IMR-90 (cell line): ENCODE measurements around the gene GON7. TPM values are rescaled to one million over a fixed set of nuclear protein-coding genes. Genes with fewer than 3 reads are reported as not detected.

ENCODE experiments used
- ATAC-seq: fragments of 200-7000 bp; cut with Tn5 transposase; 2 replicates; pipeline ENCODE4 v1.9.1; 2020; ENCODE audit warnings: low read depth, mild to moderate bottlenecking, moderate library complexity
- BruUV-seq: library from RNA; stranded (reverse); fragments of 400-500 nt; replicated peaks from 2 replicates; lab custom pipeline; 2021; lab: Mats Ljungman, UMichigan
- CTCF ChIA-PET: fragments of 300-600 bp; formaldehyde crosslinking; extraction: SDS; loops from one replicate; lab custom pipeline; 2021; ENCODE audit warnings: antibody characterized with exemption; lab: Yijun Ruan, JAX
- POLR2A ChIA-PET: fragments of 300-600 bp; sonication (Branson Sonifier 250); formaldehyde crosslinking; loops from one replicate; lab custom pipeline; 2022; ENCODE audit warnings: antibody characterized with exemption; ENCODE audit not compliant: unreplicated experiment; lab: Charles Lee
- DNase-seq: peaks from one replicate; pipeline ENCODE4 v3.0.0; 2013
- H2AFZ ChIP-seq: replicated peaks from 2 replicates; pipeline ENCODE3; 2013; ENCODE audit warnings: low read length, mild to moderate bottlenecking; ENCODE audit not compliant: poor library complexity
- H2AK5ac ChIP-seq: 2 replicates; pipeline ENCODE4 v1.6.1; 2013; ENCODE audit warnings: low read depth, low read length, inconsistent platforms
- H2AK9ac ChIP-seq: replicated peaks from 2 replicates; pipeline ENCODE3; 2013; ENCODE audit warnings: mild to moderate bottlenecking, low read depth, low read length, moderate library complexity; ENCODE audit not compliant: poor library complexity
- H2BK120ac ChIP-seq: 2 replicates; pipeline ENCODE4 v1.6.1; 2013; ENCODE audit warnings: low read depth, low read length, inconsistent platforms
- H2BK15ac ChIP-seq: 3 replicates; pipeline ENCODE4 v1.6.1; 2013; ENCODE audit warnings: low read depth, low read length, inconsistent platforms
- H2BK20ac ChIP-seq: 2 replicates; pipeline ENCODE4 v1.6.1; 2013; ENCODE audit warnings: low read depth, mild to moderate bottlenecking, inconsistent platforms, low read length, moderate library complexity
- H2BK5ac ChIP-seq: 2 replicates; pipeline ENCODE4 v1.6.1; 2013; ENCODE audit warnings: mild to moderate bottlenecking, low read depth, low read length, inconsistent platforms; ENCODE audit not compliant: poor library complexity, severe bottlenecking
- H3K14ac ChIP-seq: replicated peaks from 2 replicates; pipeline ENCODE4 v1.6.1; 2013; ENCODE audit warnings: low read depth, low read length, inconsistent platforms
- H3K18ac ChIP-seq: 2 replicates; pipeline ENCODE4 v1.6.1; 2013; ENCODE audit warnings: low read depth, low read length, control low read depth
- H3K23ac ChIP-seq: 2 replicates; pipeline ENCODE4 v1.6.1; 2013; ENCODE audit warnings: low read depth, low read length, inconsistent platforms
- H3K27ac ChIP-seq: 2 replicates; pipeline ENCODE4 v1.5.1; 2013; ENCODE audit warnings: mild to moderate bottlenecking, control low read depth, low read length; ENCODE audit not compliant: insufficient read depth
- H3K27me3 ChIP-seq: 2 replicates; pipeline ENCODE4 v1.6.1; 2013; ENCODE audit warnings: low read length; ENCODE audit not compliant: control insufficient read depth, insufficient read depth
- H3K36me3 ChIP-seq: 2 replicates; pipeline ENCODE4 v1.6.1; 2013; ENCODE audit warnings: low read length, mixed read lengths; ENCODE audit not compliant: control insufficient read depth, insufficient read depth
- H3K4ac ChIP-seq: 2 replicates; pipeline ENCODE4 v1.6.1; 2013; ENCODE audit warnings: low read depth, low read length, inconsistent platforms
- H3K4me1 ChIP-seq: 2 replicates; pipeline ENCODE4 v1.6.1; 2013; ENCODE audit warnings: low read length, mixed read lengths; ENCODE audit not compliant: control insufficient read depth, insufficient read depth
- H3K4me2 ChIP-seq: 2 replicates; pipeline ENCODE4 v1.6.1; 2013; ENCODE audit warnings: low read depth, mild to moderate bottlenecking, control low read depth, low read length, moderate library complexity
- H3K4me3 ChIP-seq: 2 replicates; pipeline ENCODE4 v1.5.1; 2013; ENCODE audit warnings: low read depth, mild to moderate bottlenecking, control low read depth, low read length, moderate library complexity; ENCODE audit not compliant: insufficient read depth
- H3K56ac ChIP-seq: 2 replicates; pipeline ENCODE4 v1.6.1; 2013; ENCODE audit warnings: low read length, inconsistent platforms; ENCODE audit not compliant: insufficient read depth; ENCODE audit errors: extremely low read depth
- H3K79me1 ChIP-seq, 2 experiments: 2 replicates each; pipeline ENCODE4 v1.6.1; 2013; ENCODE audit warnings: low read length in 2 of 2, inconsistent platforms in 1 of 2, low read depth in 1 of 2
- H3K9ac ChIP-seq: 2 replicates; pipeline ENCODE4 v1.6.1; 2013; ENCODE audit warnings: low read depth, low read length, control low read depth
- H3K9me1 ChIP-seq: 2 replicates; pipeline ENCODE4 v1.6.1; 2013; ENCODE audit warnings: low read length, inconsistent platforms; ENCODE audit not compliant: insufficient read depth
- H3K9me3 ChIP-seq: 2 replicates; pipeline ENCODE4 v1.6.1; 2013; ENCODE audit warnings: low read length; ENCODE audit not compliant: control insufficient read depth, insufficient read depth
- H4K20me1 ChIP-seq: 2 replicates; pipeline ENCODE4 v1.6.1; 2013; ENCODE audit warnings: low read length, inconsistent platforms; ENCODE audit not compliant: insufficient read depth
- H4K5ac ChIP-seq: 2 replicates; pipeline ENCODE4 v1.6.1; 2013; ENCODE audit warnings: mild to moderate bottlenecking, low read depth, low read length, control low read depth
- H4K8ac ChIP-seq, 2 experiments: 2 replicates each; pipeline ENCODE4 v1.6.1; 2013; ENCODE audit warnings: low read depth in 2 of 2, low read length in 2 of 2, control low read depth in 1 of 2, inconsistent platforms in 1 of 2
- H4K91ac ChIP-seq: 2 replicates; pipeline ENCODE4 v1.6.1; 2013; ENCODE audit warnings: low read depth, low read length, inconsistent platforms; ENCODE audit not compliant: insufficient read depth
- BHLHE40 ChIP-seq: fragments of 150-350 bp; IDR thresholded peaks from 2 replicates; pipeline ENCODE4 v1.6.1; 2016; ENCODE audit warnings: mild to moderate bottlenecking, low read depth, low read length
- CEBPB ChIP-seq: IDR thresholded peaks from 2 replicates; pipeline ENCODE4 v1.6.1; 2012; ENCODE audit warnings: low read depth, low read length, improper control_type of control experiment
- CHD1 ChIP-seq: IDR thresholded peaks from 2 replicates; pipeline ENCODE4 v1.6.1; 2012; ENCODE audit warnings: low read depth, low read length, improper control_type of control experiment
- ELK1 ChIP-seq: fragments of 150-350 bp; IDR thresholded peaks from 2 replicates; pipeline ENCODE4 v1.6.1; 2016; ENCODE audit warnings: low read depth, mild to moderate bottlenecking, low read length, moderate library complexity, borderline replicate concordance
- FOS ChIP-seq: fragments of 150-350 bp; IDR thresholded peaks from 2 replicates; pipeline ENCODE4 v1.6.1; 2016; ENCODE audit warnings: low read depth, low read length
- MAFK ChIP-seq: IDR thresholded peaks from 2 replicates; pipeline ENCODE4 v1.6.1; 2012; ENCODE audit warnings: low read depth, low read length, improper control_type of control experiment
- MAZ ChIP-seq: IDR thresholded peaks from 2 replicates; pipeline ENCODE4 v1.6.1; 2012; ENCODE audit warnings: low read depth, mild to moderate bottlenecking, low read length, improper control_type of control experiment, moderate library complexity, borderline replicate concordance
- MXI1 ChIP-seq: IDR thresholded peaks from 2 replicates; pipeline ENCODE4 v1.6.1; 2012; ENCODE audit warnings: low read depth, mild to moderate bottlenecking, low read length, moderate library complexity, borderline replicate concordance
- NFE2L2 ChIP-seq: fragments of 150-350 bp; IDR thresholded peaks from 2 replicates; pipeline ENCODE4 v1.6.1; 2016; ENCODE audit warnings: low read depth, mild to moderate bottlenecking, low read length
- RAD21 ChIP-seq: IDR thresholded peaks from 2 replicates; pipeline ENCODE4 v1.6.1; 2012; ENCODE audit warnings: low read length, improper control_type of control experiment
- SMC3 ChIP-seq: fragments of 150-350 bp; IDR thresholded peaks from 2 replicates; pipeline ENCODE4 v1.6.1; 2016; ENCODE audit warnings: low read depth, mild to moderate bottlenecking, antibody characterized with exemption, low read length, moderate library complexity
- USF2 ChIP-seq: fragments of 150-350 bp; IDR thresholded peaks from 2 replicates; pipeline ENCODE4 v1.6.1; 2017; ENCODE audit warnings: mild to moderate bottlenecking, antibody characterized with exemption, low read length, low read depth
- WGBS, 2 experiments: methylation state at CpG; one replicate each; pipeline versions ENCODE4 v1.1.5 to v1.1.7; 2013; ENCODE audit warnings: missing lambda C conversion rate in 2 of 2; ENCODE audit not compliant: insufficient read length in 1 of 2; ENCODE audit errors: extremely low coverage in 2 of 2; 5-methylcytosine and 5-hydroxymethylcytosine counted together
- dilution Hi-C: fragments of 300-500 bp; cut with HindIII; formaldehyde crosslinking; loops from one replicate; pipeline ENCODE4 v1.14.3; 2018; ENCODE audit warnings: low sequenced_read_pairs; ENCODE audit not compliant: unreplicated experiment
- in situ Hi-C: fragments of 300-500 bp; cut with MboI; formaldehyde crosslinking; loops from 3 replicates; pipeline ENCODE4 v1.14.3; 2019; ENCODE audit warnings: low sequenced_read_pairs, inconsistent platforms, mixed read lengths
- intact Hi-C: fragments of 100-400 bp; cut with micrococcal nuclease; formaldehyde crosslinking; loops from 2 replicates; pipeline ENCODE4 v1.10.0; 2022
- polyA plus RNA-seq, 3 experiments: library from polyadenylated mRNA; depleted of rRNA; stranded (reverse); fragments of >200 nt; gene quantifications; 2 replicates each; pipeline ENCODE4 v1.2.3, GENCODE V29; 2012; ENCODE audit warnings: low replicate concordance in 1 of 3
- total RNA-seq: library from RNA; depleted of rRNA; stranded (reverse); fragments of >200 nt; gene quantifications from 2 replicates; pipeline ENCODE4 v1.2.3, GENCODE V29; 2012
- TF ChIP-seq, protein P1 (sequence below): conservative IDR thresholded peaks from 2 replicates; pipeline ENCODE4 v1.5.1; 2012; ENCODE audit warnings: mild to moderate bottlenecking, low read depth, low read length, improper control_type of control experiment

The GON7 gene
- total and polyA plus RNA-seq, 2 of the 4 experiments (the other 2 are of a cell fraction): 4.3 to 7.8 TPM

GRCh38 chr14:93249128-93249831, 42.4 kb upstream of the GON7 start:
- CTCF ChIA-PET: interaction anchor here (0.6 to 1.1 kb wide), 3 partner anchors 8 to 69 kb away, joined by 3 read pairs; no protein-coding TSS in a partner anchor
- Histone ChIP-seq H3K36me3 (peaks cover 44% of the 10 kb centered on the region), H4K20me1 (no peaks in the 10 kb centered on the region), H3K14ac (no peak overlapping the region), H2BK120ac (no peak overlapping the region), H3K27ac (no peak overlapping the region), H3K4ac (no peak overlapping the region), H3K4me3 (no peak overlapping the region), H3K9ac (no peak overlapping the region), H4K91ac (no peak overlapping the region), H3K27me3 (no peaks in the 10 kb centered on the region), H2AFZ (no peak overlapping the region), H2AK5ac (no peak overlapping the region), H2BK20ac (no peak overlapping the region), H3K4me2 (no peak overlapping the region), H4K5ac (no peak overlapping the region), H4K8ac (no peak overlapping the region), H3K18ac (no peak overlapping the region), H3K9me3 (no peaks in the 10 kb centered on the region), H2AK9ac (no peak overlapping the region), H2BK5ac (no peak overlapping the region), H2BK15ac (no peak overlapping the region), H3K56ac (no peak overlapping the region), H3K4me1 (0 out of 2 replicates have a peak, but pooled peaks cover 2% of the 10 kb centered on the region), H3K9me1 (peaks cover 3% of the 10 kb centered on the region; the same call in 1 of the 2 replicates), H3K79me1 (peaks cover 3 to 23% of the 10 kb centered on the region in 2 experiments; a peak in 3 of 4 replicates), H3K23ac (no peak overlapping the region)
- no peak for ATAC-seq
- no peak for DNase-seq
- TF ChIP-seq NFE2L2: no peak
- no peak for TF ChIP-seq CHD1
- no peak for TF ChIP-seq USF2
- no peak for TF ChIP-seq CEBPB
- TF ChIP-seq MAFK: no peak
- no peak for TF ChIP-seq MXI1
- TF ChIP-seq BHLHE40: no peak
- TF ChIP-seq, protein P1, sequence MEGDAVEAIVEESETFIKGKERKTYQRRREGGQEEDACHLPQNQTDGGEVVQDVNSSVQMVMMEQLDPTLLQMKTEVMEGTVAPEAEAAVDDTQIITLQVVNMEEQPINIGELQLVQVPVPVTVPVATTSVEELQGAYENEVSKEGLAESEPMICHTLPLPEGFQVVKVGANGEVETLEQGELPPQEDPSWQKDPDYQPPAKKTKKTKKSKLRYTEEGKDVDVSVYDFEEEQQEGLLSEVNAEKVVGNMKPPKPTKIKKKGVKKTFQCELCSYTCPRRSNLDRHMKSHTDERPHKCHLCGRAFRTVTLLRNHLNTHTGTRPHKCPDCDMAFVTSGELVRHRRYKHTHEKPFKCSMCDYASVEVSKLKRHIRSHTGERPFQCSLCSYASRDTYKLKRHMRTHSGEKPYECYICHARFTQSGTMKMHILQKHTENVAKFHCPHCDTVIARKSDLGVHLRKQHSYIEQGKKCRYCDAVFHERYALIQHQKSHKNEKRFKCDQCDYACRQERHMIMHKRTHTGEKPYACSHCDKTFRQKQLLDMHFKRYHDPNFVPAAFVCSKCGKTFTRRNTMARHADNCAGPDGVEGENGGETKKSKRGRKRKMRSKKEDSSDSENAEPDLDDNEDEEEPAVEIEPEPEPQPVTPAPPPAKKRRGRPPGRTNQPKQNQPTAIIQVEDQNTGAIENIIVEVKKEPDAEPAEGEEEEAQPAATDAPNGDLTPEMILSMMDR: no peak
- TF ChIP-seq MAZ: no peak
- TF ChIP-seq ELK1: no peak
- no peak for TF ChIP-seq FOS
- TF ChIP-seq SMC3: no peak
- TF ChIP-seq RAD21: no peak
- BruUV-seq: no TSS peak
- intact Hi-C loops: no loop called here
- dilution Hi-C loops: no loop called here
- in situ Hi-C loops: no loop called here
- WGBS, 2 experiments: no CpG with 5 or more reads among the region's 7 CpGs
- POLR2A ChIA-PET: no interaction called here
